HEK293T (cell line): Measurements from ENCODE around the gene LSM2.

ENCODE experiments used
- ARNT ChIP-seq: fragments of 450-650 bp; IDR thresholded peaks from 2 replicates; pipeline ENCODE4 v1.6.1; 2017; ENCODE audit warnings: mild to moderate bottlenecking
- ELF4 ChIP-seq: fragments of 450-650 bp; IDR thresholded peaks from 2 replicates; pipeline ENCODE4 v1.6.1; 2017; ENCODE audit warnings: antibody characterized with exemption
- LEF1 ChIP-seq: fragments of 450-650 bp; IDR thresholded peaks from 2 replicates; pipeline ENCODE4 v1.6.1; 2017; ENCODE audit warnings: mild to moderate bottlenecking, borderline replicate concordance
- SP1 ChIP-seq: fragments of 450-650 bp; IDR thresholded peaks from 2 replicates; pipeline ENCODE4 v1.6.1; 2017
- SUZ12 ChIP-seq: fragments of 450-650 bp; IDR thresholded peaks from 2 replicates; pipeline ENCODE4 v1.6.1; 2016; ENCODE audit warnings: mild to moderate bottlenecking
- TARDBP ChIP-seq: fragments of 450-650 bp; IDR thresholded peaks from 2 replicates; pipeline ENCODE4 v1.6.1; 2016

GRCh38 chr6:31771992-31772358, 34.8 kb downstream of the LSM2 start:
- TF ChIP-seq SUZ12: no peak
- no peak for TF ChIP-seq ELF4
- no peak for TF ChIP-seq SP1
- no peak for TF ChIP-seq TARDBP
- no peak for TF ChIP-seq ARNT
- no peak for TF ChIP-seq LEF1
